HEK293 (cell line): ENCODE results near the gene GSTT4.

Experiments
- BCL11A ChIP-seq: fragments of 450-650 bp; formaldehyde crosslinking; IDR thresholded peaks from 2 replicates; pipeline ENCODE4 v1.5.1; 2016; ENCODE audit warnings: low read depth, missing biosample characterization, missing genetic modification characterization
- EGR2 ChIP-seq: fragments of 450-650 bp; formaldehyde crosslinking; IDR thresholded peaks from 2 replicates; pipeline ENCODE4 v1.5.1; 2016; ENCODE audit warnings: low read depth, missing biosample characterization, missing genetic modification characterization
- FEZF1 ChIP-seq: fragments of 450-650 bp; formaldehyde crosslinking; IDR thresholded peaks from 2 replicates; pipeline ENCODE4 v1.5.1; 2016; ENCODE audit warnings: missing biosample characterization, missing genetic modification characterization
- GLI4 ChIP-seq: fragments of 450-650 bp; formaldehyde crosslinking; IDR thresholded peaks from 2 replicates; pipeline ENCODE4 v1.5.1; 2016; ENCODE audit warnings: missing biosample characterization, missing genetic modification characterization
- IKZF3 ChIP-seq: fragments of 450-650 bp; IDR thresholded peaks from 2 replicates; pipeline ENCODE4 v1.5.0; 2018; ENCODE audit warnings: missing biosample characterization, mild to moderate bottlenecking, missing genetic modification characterization, moderate library complexity
- MEIS1 ChIP-seq: sonication (generic); formaldehyde crosslinking; IDR thresholded peaks from 2 replicates; pipeline ENCODE4 v1.8.1; 2022; ENCODE audit warnings: missing genetic modification reagents, mild to moderate bottlenecking, borderline replicate concordance
- MYNN ChIP-seq: fragments of 450-650 bp; formaldehyde crosslinking; IDR thresholded peaks from 2 replicates; pipeline ENCODE4 v1.5.1; 2016; ENCODE audit warnings: missing biosample characterization, missing genetic modification characterization, borderline replicate concordance
- RBAK ChIP-seq: fragments of 450-650 bp; formaldehyde crosslinking; IDR thresholded peaks from 2 replicates; pipeline ENCODE4 v1.5.1; 2016; ENCODE audit warnings: missing biosample characterization, missing genetic modification characterization
- SETDB1 ChIP-seq: IDR thresholded peaks from one replicate; pipeline ENCODE4 v1.6.1; 2017; ENCODE audit warnings: mild to moderate bottlenecking, low read length, moderate library complexity, mixed read lengths; ENCODE audit not compliant: insufficient read length
- SP3 ChIP-seq: fragments of 450-650 bp; formaldehyde crosslinking; IDR thresholded peaks from 2 replicates; pipeline ENCODE4 v1.5.1; 2016; ENCODE audit warnings: missing biosample characterization, missing genetic modification characterization
- ZFP69B ChIP-seq: fragments of 450-650 bp; formaldehyde crosslinking; IDR thresholded peaks from 2 replicates; pipeline ENCODE4 v1.5.1; 2016; ENCODE audit warnings: missing biosample characterization, missing genetic modification characterization
- ZNF121 ChIP-seq: fragments of 450-650 bp; formaldehyde crosslinking; IDR thresholded peaks from 2 replicates; pipeline ENCODE4 v1.5.1; 2016; ENCODE audit warnings: missing biosample characterization, missing genetic modification characterization
- ZNF16 ChIP-seq: fragments of 450-650 bp; formaldehyde crosslinking; IDR thresholded peaks from 2 replicates; pipeline ENCODE4 v1.5.1; 2016; ENCODE audit warnings: low read depth, missing biosample characterization, missing genetic modification characterization
- ZNF292 ChIP-seq: fragments of 450-650 bp; formaldehyde crosslinking; IDR thresholded peaks from 2 replicates; pipeline ENCODE4 v1.5.1; 2016; ENCODE audit warnings: low read depth, missing biosample characterization, missing genetic modification characterization, borderline replicate concordance
- ZNF311 ChIP-seq: fragments of 450-650 bp; formaldehyde crosslinking; IDR thresholded peaks from 2 replicates; pipeline ENCODE4 v1.5.1; 2017; ENCODE audit warnings: missing biosample characterization, missing genetic modification characterization, borderline replicate concordance
- ZNF37A ChIP-seq: fragments of 450-650 bp; IDR thresholded peaks from 2 replicates; pipeline ENCODE4 v1.5.1; 2018; ENCODE audit warnings: missing biosample characterization, missing genetic modification characterization
- ZNF391 ChIP-seq: fragments of 450-650 bp; formaldehyde crosslinking; IDR thresholded peaks from 2 replicates; pipeline ENCODE4 v1.5.1; 2016; ENCODE audit warnings: low read depth, missing biosample characterization, missing genetic modification characterization, borderline replicate concordance
- ZNF433 ChIP-seq: fragments of 450-650 bp; formaldehyde crosslinking; IDR thresholded peaks from 2 replicates; pipeline ENCODE4 v1.5.1; 2016; ENCODE audit warnings: missing biosample characterization, missing genetic modification characterization, low read depth
- ZNF473 ChIP-seq: fragments of 450-650 bp; formaldehyde crosslinking; IDR thresholded peaks from 2 replicates; pipeline ENCODE4 v1.5.1; 2017; ENCODE audit warnings: missing biosample characterization, missing genetic modification characterization
- ZNF514 ChIP-seq: fragments of 450-650 bp; formaldehyde crosslinking; IDR thresholded peaks from 2 replicates; pipeline ENCODE4 v1.5.1; 2016; ENCODE audit warnings: missing biosample characterization, missing genetic modification characterization
- ZNF548 ChIP-seq: fragments of 450-650 bp; formaldehyde crosslinking; IDR thresholded peaks from 2 replicates; pipeline ENCODE4 v1.5.1; 2016; ENCODE audit warnings: missing biosample characterization, missing genetic modification characterization
- ZNF560 ChIP-seq: fragments of 450-650 bp; formaldehyde crosslinking; IDR thresholded peaks from 2 replicates; pipeline ENCODE4 v1.5.1; 2017; ENCODE audit warnings: missing biosample characterization, missing genetic modification characterization, borderline replicate concordance
- ZNF596 ChIP-seq: fragments of 450-650 bp; IDR thresholded peaks from 2 replicates; pipeline ENCODE4 v1.5.0; 2018; ENCODE audit warnings: missing biosample characterization, mild to moderate bottlenecking, missing genetic modification characterization, moderate library complexity
- ZNF610 ChIP-seq: fragments of 450-650 bp; formaldehyde crosslinking; IDR thresholded peaks from 2 replicates; pipeline ENCODE4 v1.5.1; 2016; ENCODE audit warnings: missing biosample characterization, missing genetic modification characterization, borderline replicate concordance
- ZNF629 ChIP-seq: fragments of 450-650 bp; formaldehyde crosslinking; IDR thresholded peaks from 2 replicates; pipeline ENCODE4 v1.5.1; 2017; ENCODE audit warnings: missing biosample characterization, missing genetic modification characterization
- ZNF658 ChIP-seq: fragments of 450-650 bp; formaldehyde crosslinking; IDR thresholded peaks from 2 replicates; pipeline ENCODE4; 2016; ENCODE audit warnings: missing biosample characterization, missing genetic modification characterization
- ZNF677 ChIP-seq: fragments of 450-650 bp; IDR thresholded peaks from 2 replicates; pipeline ENCODE4 v1.5.0; 2018; ENCODE audit warnings: missing biosample characterization, mild to moderate bottlenecking, missing genetic modification characterization, moderate library complexity
- TF ChIP-seq, protein P1 (sequence below): fragments of 450-650 bp; formaldehyde crosslinking; IDR thresholded peaks from 2 replicates; pipeline ENCODE4 v1.5.1; 2016; ENCODE audit warnings: missing biosample characterization, missing genetic modification characterization
- TF ChIP-seq, protein P2 (sequence below): fragments of 450-650 bp; formaldehyde crosslinking; IDR thresholded peaks from 2 replicates; pipeline ENCODE4 v1.5.1; 2017; ENCODE audit warnings: missing biosample characterization, missing genetic modification characterization
- TF ChIP-seq, protein P3 (sequence below): fragments of 450-650 bp; formaldehyde crosslinking; IDR thresholded peaks from 2 replicates; pipeline ENCODE4 v1.5.1; 2017; ENCODE audit warnings: missing biosample characterization, missing genetic modification characterization
- TF ChIP-seq, protein P4 (sequence below): fragments of 450-650 bp; formaldehyde crosslinking; IDR thresholded peaks from 2 replicates; pipeline ENCODE4 v1.5.1; 2016; ENCODE audit warnings: missing biosample characterization, missing genetic modification characterization
- TF ChIP-seq, protein P5 (sequence below): fragments of 450-650 bp; formaldehyde crosslinking; conservative IDR thresholded peaks from 2 replicates; pipeline ENCODE4 v1.5.1; 2016; ENCODE audit warnings: low read depth, missing biosample characterization, missing genetic modification characterization

GSTT4 gene

DNA sequence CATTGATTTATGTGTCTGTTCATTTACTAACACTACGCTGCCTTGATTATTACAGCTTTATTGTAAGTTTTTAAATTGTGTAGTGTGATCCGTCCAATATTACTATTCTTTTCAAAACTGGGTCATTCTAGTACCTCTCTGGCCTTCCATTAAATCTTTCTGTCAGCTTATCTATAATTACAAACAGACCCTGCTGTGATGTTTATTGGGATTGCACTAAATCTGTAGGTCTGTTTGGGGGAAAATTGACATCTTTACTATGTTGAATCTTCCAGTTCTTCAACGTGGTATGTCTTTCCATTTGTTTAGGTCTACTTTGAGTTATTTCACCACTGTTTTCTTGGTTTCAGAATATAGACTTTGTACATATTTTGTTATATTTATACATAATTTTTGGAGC is 21.5 kb upstream of the GSTT4 start (continued):
- peak; percentile 59 for TF ChIP-seq ZNF629
- TF ChIP-seq, protein P1, sequence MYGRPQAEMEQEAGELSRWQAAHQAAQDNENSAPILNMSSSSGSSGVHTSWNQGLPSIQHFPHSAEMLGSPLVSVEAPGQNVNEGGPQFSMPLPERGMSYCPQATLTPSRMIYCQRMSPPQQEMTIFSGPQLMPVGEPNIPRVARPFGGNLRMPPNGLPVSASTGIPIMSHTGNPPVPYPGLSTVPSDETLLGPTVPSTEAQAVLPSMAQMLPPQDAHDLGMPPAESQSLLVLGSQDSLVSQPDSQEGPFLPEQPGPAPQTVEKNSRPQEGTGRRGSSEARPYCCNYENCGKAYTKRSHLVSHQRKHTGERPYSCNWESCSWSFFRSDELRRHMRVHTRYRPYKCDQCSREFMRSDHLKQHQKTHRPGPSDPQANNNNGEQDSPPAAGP (tag by site-specific recombination), result no peak
- TF ChIP-seq EGR2, result no peak
- 0 out of 2 replicates have a peak, but pooled peaks have one; percentile 43 for TF ChIP-seq ZNF610
- peak; percentile 52; the same call in 1 of the 2 replicates for TF ChIP-seq ZFP69B (tag by site-specific recombination)
- no peak for TF ChIP-seq ZNF311 (tag by site-specific recombination)
- TF ChIP-seq MEIS1, result no peak
- TF ChIP-seq ZNF391, result no peak
- peak; percentile 97 for TF ChIP-seq FEZF1 (tag by site-specific recombination)
- no peak for TF ChIP-seq ZNF473
- peak; percentile 33; the same call in 1 of the 2 replicates for TF ChIP-seq ZNF121 (tag by site-specific recombination)
- TF ChIP-seq, protein P2, sequence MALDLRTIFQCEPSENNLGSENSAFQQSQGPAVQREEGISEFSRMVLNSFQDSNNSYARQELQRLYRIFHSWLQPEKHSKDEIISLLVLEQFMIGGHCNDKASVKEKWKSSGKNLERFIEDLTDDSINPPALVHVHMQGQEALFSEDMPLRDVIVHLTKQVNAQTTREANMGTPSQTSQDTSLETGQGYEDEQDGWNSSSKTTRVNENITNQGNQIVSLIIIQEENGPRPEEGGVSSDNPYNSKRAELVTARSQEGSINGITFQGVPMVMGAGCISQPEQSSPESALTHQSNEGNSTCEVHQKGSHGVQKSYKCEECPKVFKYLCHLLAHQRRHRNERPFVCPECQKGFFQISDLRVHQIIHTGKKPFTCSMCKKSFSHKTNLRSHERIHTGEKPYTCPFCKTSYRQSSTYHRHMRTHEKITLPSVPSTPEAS (tag by site-specific recombination), result 0 out of 2 replicates have a peak, but pooled peaks have one; percentile 16
- TF ChIP-seq, protein P3, sequence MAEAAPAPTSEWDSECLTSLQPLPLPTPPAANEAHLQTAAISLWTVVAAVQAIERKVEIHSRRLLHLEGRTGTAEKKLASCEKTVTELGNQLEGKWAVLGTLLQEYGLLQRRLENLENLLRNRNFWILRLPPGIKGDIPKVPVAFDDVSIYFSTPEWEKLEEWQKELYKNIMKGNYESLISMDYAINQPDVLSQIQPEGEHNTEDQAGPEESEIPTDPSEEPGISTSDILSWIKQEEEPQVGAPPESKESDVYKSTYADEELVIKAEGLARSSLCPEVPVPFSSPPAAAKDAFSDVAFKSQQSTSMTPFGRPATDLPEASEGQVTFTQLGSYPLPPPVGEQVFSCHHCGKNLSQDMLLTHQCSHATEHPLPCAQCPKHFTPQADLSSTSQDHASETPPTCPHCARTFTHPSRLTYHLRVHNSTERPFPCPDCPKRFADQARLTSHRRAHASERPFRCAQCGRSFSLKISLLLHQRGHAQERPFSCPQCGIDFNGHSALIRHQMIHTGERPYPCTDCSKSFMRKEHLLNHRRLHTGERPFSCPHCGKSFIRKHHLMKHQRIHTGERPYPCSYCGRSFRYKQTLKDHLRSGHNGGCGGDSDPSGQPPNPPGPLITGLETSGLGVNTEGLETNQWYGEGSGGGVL (tag by site-specific recombination), result 0 out of 2 replicates have a peak, but pooled peaks have one; percentile 34
- TF ChIP-seq ZNF658 (tag by site-specific recombination), result no peak
- no peak for TF ChIP-seq MYNN
- TF ChIP-seq ZNF433 (tag by site-specific recombination), result no peak
- TF ChIP-seq ZNF514, result no peak
- no peak for TF ChIP-seq SP3 (tag by site-specific recombination)
- TF ChIP-seq ZNF37A (tag by site-specific recombination), result no peak
- TF ChIP-seq, protein P4, sequence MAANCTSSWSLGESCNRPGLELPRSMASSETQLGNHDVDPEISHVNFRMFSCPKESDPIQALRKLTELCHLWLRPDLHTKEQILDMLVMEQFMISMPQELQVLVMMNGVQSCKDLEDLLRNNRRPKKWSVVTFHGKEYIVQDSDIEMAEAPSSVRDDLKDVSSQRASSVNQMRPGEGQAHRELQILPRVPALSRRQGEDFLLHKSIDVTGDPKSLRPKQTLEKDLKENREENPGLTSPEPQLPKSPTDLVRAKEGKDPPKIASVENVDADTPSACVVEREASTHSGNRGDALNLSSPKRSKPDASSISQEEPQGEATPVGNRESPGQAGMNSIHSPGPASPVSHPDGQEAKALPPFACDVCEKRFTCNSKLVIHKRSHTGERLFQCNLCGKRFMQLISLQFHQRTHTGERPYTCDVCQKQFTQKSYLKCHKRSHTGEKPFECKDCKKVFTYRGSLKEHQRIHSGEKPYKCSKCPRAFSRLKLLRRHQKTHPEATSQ (tag by site-specific recombination), result no peak
- TF ChIP-seq ZNF560 (tag by site-specific recombination), result no peak
- TF ChIP-seq ZNF292 (tag by site-specific recombination), result no peak
- no peak for TF ChIP-seq ZNF548 (tag by site-specific recombination)
- TF ChIP-seq IKZF3 (tag by site-specific recombination), result peak; percentile 97
- TF ChIP-seq SETDB1, result no peak
- TF ChIP-seq RBAK (tag by site-specific recombination), result no peak
- no peak for TF ChIP-seq ZNF16
- no peak for TF ChIP-seq BCL11A (tag by site-specific recombination)
- no peak for TF ChIP-seq ZNF677 (tag by site-specific recombination)
- TF ChIP-seq GLI4 (tag by site-specific recombination), result no peak
- TF ChIP-seq ZNF596 (tag by site-specific recombination), result 0 out of 2 replicates have a peak, but pooled peaks have one; percentile 30
- TF ChIP-seq, protein P5, sequence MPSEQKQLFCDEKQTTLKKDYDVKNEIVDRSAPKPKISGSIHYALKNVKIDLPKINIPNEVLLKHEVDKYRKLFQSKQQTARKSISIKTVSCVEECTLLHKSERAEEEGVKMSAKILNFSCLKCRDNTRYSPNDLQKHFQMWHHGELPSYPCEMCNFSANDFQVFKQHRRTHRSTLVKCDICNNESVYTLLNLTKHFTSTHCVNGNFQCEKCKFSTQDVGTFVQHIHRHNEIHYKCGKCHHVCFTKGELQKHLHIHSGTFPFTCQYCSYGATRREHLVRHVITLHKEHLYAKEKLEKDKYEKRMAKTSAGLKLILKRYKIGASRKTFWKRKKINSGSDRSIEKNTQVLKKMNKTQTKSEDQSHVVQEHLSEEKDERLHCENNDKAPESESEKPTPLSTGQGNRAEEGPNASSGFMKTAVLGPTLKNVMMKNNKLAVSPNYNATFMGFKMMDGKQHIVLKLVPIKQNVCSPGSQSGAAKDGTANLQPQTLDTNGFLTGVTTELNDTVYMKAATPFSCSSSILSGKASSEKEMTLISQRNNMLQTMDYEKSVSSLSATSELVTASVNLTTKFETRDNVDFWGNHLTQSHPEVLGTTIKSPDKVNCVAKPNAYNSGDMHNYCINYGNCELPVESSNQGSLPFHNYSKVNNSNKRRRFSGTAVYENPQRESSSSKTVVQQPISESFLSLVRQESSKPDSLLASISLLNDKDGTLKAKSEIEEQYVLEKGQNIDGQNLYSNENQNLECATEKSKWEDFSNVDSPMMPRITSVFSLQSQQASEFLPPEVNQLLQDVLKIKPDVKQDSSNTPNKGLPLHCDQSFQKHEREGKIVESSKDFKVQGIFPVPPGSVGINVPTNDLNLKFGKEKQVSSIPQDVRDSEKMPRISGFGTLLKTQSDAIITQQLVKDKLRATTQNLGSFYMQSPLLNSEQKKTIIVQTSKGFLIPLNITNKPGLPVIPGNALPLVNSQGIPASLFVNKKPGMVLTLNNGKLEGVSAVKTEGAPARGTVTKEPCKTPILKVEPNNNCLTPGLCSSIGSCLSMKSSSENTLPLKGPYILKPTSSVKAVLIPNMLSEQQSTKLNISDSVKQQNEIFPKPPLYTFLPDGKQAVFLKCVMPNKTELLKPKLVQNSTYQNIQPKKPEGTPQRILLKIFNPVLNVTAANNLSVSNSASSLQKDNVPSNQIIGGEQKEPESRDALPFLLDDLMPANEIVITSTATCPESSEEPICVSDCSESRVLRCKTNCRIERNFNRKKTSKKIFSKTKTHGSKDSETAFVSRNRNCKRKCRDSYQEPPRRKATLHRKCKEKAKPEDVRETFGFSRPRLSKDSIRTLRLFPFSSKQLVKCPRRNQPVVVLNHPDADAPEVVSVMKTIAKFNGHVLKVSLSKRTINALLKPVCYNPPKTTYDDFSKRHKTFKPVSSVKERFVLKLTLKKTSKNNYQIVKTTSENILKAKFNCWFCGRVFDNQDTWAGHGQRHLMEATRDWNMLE (tag by site-specific recombination), result no peak
